ENCODE results near the gene SUMF1. TPM values are rescaled to one million over a fixed set of nuclear protein-coding genes. Genes with fewer than 3 reads are reported as not detected.

Gene SUMF1
- polyA plus RNA-seq, 3 donors, result 25.7 to 80.4 (median 74.2) TPM

- TF ChIP-seq CTCF (IDR thresholded peaks at IDR 0.05), result no peak
- peaks cover 0 to 2% (median 0%) of the 10 kb centered on the region in 7 donors for H3K9me3 Mint-ChIP-seq
- H3K79me2 ChIP-seq (ENCODE audit: insufficient read depth, low read length), result no peaks in the 10 kb centered on the region
- no peak overlapping the region for H3K27ac Mint-ChIP-seq
- H3K4me2 ChIP-seq (replicated peaks; ENCODE audit: extremely low read depth, low read length, poor library complexity, severe bottlenecking), result no peak overlapping the region
- H3K4me1 ChIP-seq (ENCODE audit: control insufficient read depth in 1 of 2, insufficient read depth in 2 of 2, low read length in 2 of 2), result peaks cover 3 to 4% of the 10 kb centered on the region in 2 donors
- no peaks in the 10 kb centered on the region for H4K20me1 ChIP-seq (ENCODE audit: insufficient read depth, low read length)
- no peak for DNase-seq
- intact Hi-C loops (cut with micrococcal nuclease), result loop anchor here in 1 of 2 donors (10.0 kb wide), 1 partner anchor 68 kb away; no protein-coding TSS in a partner anchor
- peaks cover 14 to 47% of the 10 kb centered on the region in 2 donors for H3K36me3 ChIP-seq (replicated peaks in 1 of 2; ENCODE audit: control insufficient read depth in 1 of 2, insufficient read depth in 2 of 2, low read length in 2 of 2)
- 90% methylated on average over 4 of the region's 10 CpGs for WGBS (ENCODE audit: insufficient coverage)
- H3K27ac ChIP-seq (ENCODE audit: low read depth in 1 of 2, low read length in 2 of 2), result no peak overlapping the region
- H3K27me3 Mint-ChIP-seq (ENCODE audit: low read depth in 3 of 3), result no peaks in the 10 kb centered on the region
- no peak overlapping the region for H2AFZ ChIP-seq (ENCODE audit: insufficient read depth, low read depth, low read length, poor library complexity, severe bottlenecking)
- H3K4me3 ChIP-seq (replicated peaks in 1 of 3; ENCODE audit: low read depth in 2 of 3, low read length in 3 of 3), result no peak overlapping the region
- H3K4me3 Mint-ChIP-seq, result no peak overlapping the region
- H3K9me3 ChIP-seq (replicated peaks in 1 of 2; ENCODE audit: control insufficient read depth in 1 of 2, insufficient read depth in 1 of 2, low read length in 2 of 2), result no peaks in the 10 kb centered on the region
- peaks cover 33 to 55% of the 10 kb centered on the region in 2 donors for H3K36me3 Mint-ChIP-seq
- no peak overlapping the region for H3K9ac ChIP-seq (ENCODE audit: insufficient read depth, low read length, poor library complexity, severe bottlenecking)
- H3K27me3 ChIP-seq (ENCODE audit: control insufficient read depth in 2 of 2, insufficient read depth in 2 of 2, low read length in 2 of 2), result no peaks in the 10 kb centered on the region
- peaks cover 4% of the 10 kb centered on the region for H3K4me1 Mint-ChIP-seq
These were observed 110.3 kb downstream of the SUMF1 start for GRCh38 chr3:4356546-4357410.

- H3K4me3 Mint-ChIP-seq, result no peak overlapping the region
- peaks cover 8% of the 10 kb centered on the region in 2 donors for H3K4me1 ChIP-seq (ENCODE audit: control insufficient read depth in 1 of 2, insufficient read depth in 2 of 2, low read length in 2 of 2)
- no peaks in the 10 kb centered on the region for H3K9me3 ChIP-seq (replicated peaks in 1 of 2; ENCODE audit: control insufficient read depth in 1 of 2, insufficient read depth in 1 of 2, low read length in 2 of 2)
- no peaks in the 10 kb centered on the region for H4K20me1 ChIP-seq (ENCODE audit: insufficient read depth, low read length)
- H3K27me3 ChIP-seq (ENCODE audit: control insufficient read depth in 2 of 2, insufficient read depth in 2 of 2, low read length in 2 of 2), result no peaks in the 10 kb centered on the region
- H3K36me3 ChIP-seq (replicated peaks in 1 of 2; ENCODE audit: control insufficient read depth in 1 of 2, insufficient read depth in 2 of 2, low read length in 2 of 2), result peaks cover 8 to 41% of the 10 kb centered on the region in 2 donors
- DNase-seq, result no peak
- no peak overlapping the region for H3K4me2 ChIP-seq (replicated peaks; ENCODE audit: extremely low read depth, low read length, poor library complexity, severe bottlenecking)
- no peak overlapping the region for H3K4me3 ChIP-seq (replicated peaks in 1 of 3; ENCODE audit: low read depth in 2 of 3, low read length in 3 of 3)
- H3K9ac ChIP-seq (ENCODE audit: insufficient read depth, low read length, poor library complexity, severe bottlenecking), result no peak overlapping the region
- H2AFZ ChIP-seq (ENCODE audit: insufficient read depth, low read depth, low read length, poor library complexity, severe bottlenecking), result no peak overlapping the region
- intact Hi-C loops (cut with micrococcal nuclease), result loop anchor here in 1 of 2 donors (10.0 kb wide), 1 partner anchor 69 kb away; no protein-coding TSS in a partner anchor
- no peaks in the 10 kb centered on the region for H3K79me2 ChIP-seq (ENCODE audit: insufficient read depth, low read length)
- TF ChIP-seq CTCF (IDR thresholded peaks at IDR 0.05), result no peak
- no peaks in the 10 kb centered on the region for H3K27me3 Mint-ChIP-seq (ENCODE audit: low read depth in 3 of 3)
- H3K36me3 Mint-ChIP-seq, result peaks cover 27 to 49% of the 10 kb centered on the region in 2 donors
- peaks cover 10% of the 10 kb centered on the region for H3K4me1 Mint-ChIP-seq
- H3K9me3 Mint-ChIP-seq, result peaks cover 0 to 2% (median 0%) of the 10 kb centered on the region in 7 donors
- no peak overlapping the region for H3K27ac Mint-ChIP-seq
- H3K27ac ChIP-seq (ENCODE audit: low read depth in 1 of 2, low read length in 2 of 2), result no peak overlapping the region
- 97% methylated on average over 4 of the region's 6 CpGs for WGBS (ENCODE audit: insufficient coverage)
These were observed 110.9 kb downstream of the SUMF1 start for GRCh38 chr3:4356220-4356540.
